Stimulated activated naive CD8-positive, alpha-beta T cell treated with anti-CD3 and anti-CD28 coated beads, Interleukin-15, amount 100 ng/mL, for 72 hours (primary cell): ENCODE data around the gene NKX2-4.
"Not testable (repeated sequence)": the region's sequence is repeated elsewhere in the genome, so short reads cannot be mapped to it uniquely, and the experiment has no call there.

Source experiments
- ATAC-seq: fragments of 150-1000 bp; cut with Tn5 transposase; 2 replicates; pipeline ENCODE4 v1.10.0; 2021; ENCODE audit warnings: mild to moderate bottlenecking, moderate library complexity
- DNase-seq, 2 donors: peaks; one replicate each; pipeline ENCODE4 v3.0.0; 2021 to 2022
- H3K27ac Mint-ChIP-seq, 2 donors: one replicate each; pipeline ENCODE4 v1.8.0; 2022; ENCODE audit warnings: mild to moderate bottlenecking in 2 of 2, mixed read lengths in 2 of 2, moderate library complexity in 2 of 2
- H3K27me3 Mint-ChIP-seq: one replicate; pipeline ENCODE4 v1.8.0; 2022; ENCODE audit warnings: mixed read lengths
- H3K4me1 Mint-ChIP-seq: one replicate; pipeline ENCODE4 v1.8.0; 2022; ENCODE audit warnings: mild to moderate bottlenecking, mixed read lengths
- H3K4me3 Mint-ChIP-seq, 2 donors: one replicate each; pipeline ENCODE4 v1.8.0; 2022; ENCODE audit warnings: mild to moderate bottlenecking in 2 of 2, mixed read lengths in 2 of 2, moderate library complexity in 1 of 2
- H3K9me3 Mint-ChIP-seq, 2 donors: one replicate each; pipeline ENCODE4 v1.8.0; 2022; ENCODE audit warnings: mixed read lengths in 2 of 2

The NKX2-4 gene

DNA sequence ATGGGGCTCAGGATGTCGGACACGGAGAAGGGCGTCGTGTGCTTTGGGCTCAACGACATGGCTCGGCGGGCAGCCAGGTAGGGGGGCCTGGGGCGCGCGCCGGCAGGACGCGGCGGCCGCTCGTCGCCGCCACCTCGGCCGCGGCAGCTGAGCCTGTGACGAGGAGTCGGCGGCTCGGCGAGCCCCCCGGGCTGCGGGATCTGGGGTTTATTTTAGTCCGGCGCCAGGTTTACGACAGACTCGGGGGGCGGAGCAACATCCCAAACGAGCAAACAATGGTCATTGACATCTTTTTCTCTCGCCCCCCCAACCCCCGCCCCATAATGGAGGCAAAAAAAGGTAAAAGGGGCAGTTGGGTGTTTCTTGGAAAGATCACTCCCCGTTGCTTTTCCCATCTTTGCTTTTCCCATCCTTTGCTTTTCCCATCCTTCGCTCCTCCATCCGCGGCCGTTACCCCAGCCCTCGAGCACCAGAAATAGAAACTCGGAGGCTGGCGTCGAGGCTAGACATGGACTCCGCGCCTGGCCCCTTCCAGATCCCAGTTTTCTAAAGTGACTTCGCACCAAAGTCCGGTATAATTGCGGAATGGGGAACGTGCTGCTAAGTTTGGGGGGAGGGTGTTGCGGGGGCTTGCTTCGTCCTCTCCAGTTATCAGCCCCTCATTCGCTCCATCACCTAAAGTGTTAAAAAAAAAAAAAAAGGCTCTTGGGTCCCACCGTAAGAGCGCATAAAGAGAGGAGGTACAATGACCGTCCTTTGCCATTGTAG, at the start of gene NKX2-4:
Gene NKX2-4, minus strand, starts transcription at position 186 of the 768 bp plus-strand sequence. Its CDS starts 127 bp downstream, at position 59.
- DNase-seq (no peak), ATAC-seq (no peak)
- Mint-ChIP-seq H3K4me3 (peak within 1 kb of the TSS; percentile 66 to 72), H3K27me3 (peaks cover 78% of the 10 kb centered on the region), H3K27ac (peak within 1 kb of the TSS in 1 of 2 donors; percentile 60), H3K4me1 (peaks cover 23% of the 10 kb centered on the region), H3K9me3 (no peaks in the 10 kb centered on the region)

DNA sequence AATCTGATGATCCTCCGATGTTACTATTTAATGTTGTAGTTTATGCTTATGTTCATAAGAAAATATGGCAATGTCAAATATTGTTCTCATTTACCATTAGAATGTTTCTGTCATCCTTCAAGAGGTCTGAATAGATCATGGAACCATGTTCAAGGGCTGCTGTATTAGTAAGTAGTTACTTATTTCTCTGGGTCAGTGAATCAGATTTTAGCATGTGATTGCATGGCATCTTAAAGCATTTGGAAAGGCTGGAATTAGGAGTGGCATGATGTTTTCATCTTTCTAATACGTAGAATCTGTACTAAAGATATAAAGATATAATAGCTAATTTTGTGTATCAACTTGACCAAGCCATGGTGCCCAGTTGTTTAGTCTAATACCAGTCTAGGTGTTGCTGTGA, 40.5 kb upstream of the NKX2-4 start:
- ATAC-seq, result no peak
- Mint-ChIP-seq H3K9me3 (no peaks in the 10 kb centered on the region), H3K27me3 (peaks cover 52% of the 10 kb centered on the region), H3K27ac (no peak overlapping the region), H3K4me3 (no peak overlapping the region), H3K4me1 (no peaks in the 10 kb centered on the region)
- DNase-seq, result no peak

DNA sequence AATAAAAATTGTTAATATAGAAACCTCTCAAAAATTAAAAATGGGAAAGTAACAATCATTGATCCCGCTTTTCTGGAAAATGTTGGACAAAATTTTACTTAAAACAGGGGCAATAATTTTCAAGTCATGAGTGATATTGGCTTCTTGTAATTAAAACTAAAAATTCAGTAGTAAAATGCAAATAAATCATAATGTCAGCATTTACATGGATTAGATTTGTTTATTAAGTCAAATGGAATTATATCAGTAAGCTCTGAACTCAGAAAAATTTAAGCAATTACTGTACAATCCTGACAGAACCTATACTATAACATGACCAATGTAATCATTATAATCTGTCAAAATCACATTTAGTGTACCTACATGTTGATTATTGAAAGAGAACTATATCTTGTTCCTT, 39.9 kb upstream of the NKX2-4 start:
- no peaks in the 10 kb centered on the region for H3K9me3 Mint-ChIP-seq
- DNase-seq (no peak), ATAC-seq (no peak)
- no peak overlapping the region for H3K27ac Mint-ChIP-seq
- H3K4me3 Mint-ChIP-seq, result no peak overlapping the region
- peaks cover 58% of the 10 kb centered on the region for H3K27me3 Mint-ChIP-seq
- no peaks in the 10 kb centered on the region for H3K4me1 Mint-ChIP-seq

DNA sequence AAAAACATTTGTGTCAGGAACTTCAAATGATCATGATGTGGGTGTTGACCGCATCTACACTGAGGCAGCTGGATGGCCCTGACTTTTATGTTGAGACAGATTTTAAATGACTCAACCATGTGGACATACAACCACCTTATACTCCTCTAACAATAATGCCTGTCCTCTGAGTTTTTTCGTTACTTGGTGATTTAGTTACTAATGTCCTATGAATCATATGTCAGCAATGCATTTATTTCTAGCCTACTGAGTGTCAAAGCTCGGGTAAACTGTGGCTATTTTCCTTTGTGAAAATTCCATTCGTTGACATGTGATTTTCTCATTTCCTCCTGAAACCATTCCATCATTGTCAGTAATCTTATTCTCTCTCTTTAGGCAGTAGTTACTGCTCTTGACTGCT, 38.9 kb upstream of the NKX2-4 start:
- Mint-ChIP-seq H3K27me3 (peaks cover 52% of the 10 kb centered on the region), H3K4me3 (no peak overlapping the region), H3K9me3 (no peaks in the 10 kb centered on the region), H3K27ac (no peak overlapping the region), H3K4me1 (no peaks in the 10 kb centered on the region)
- DNase-seq (no peak), ATAC-seq (no peak)

DNA sequence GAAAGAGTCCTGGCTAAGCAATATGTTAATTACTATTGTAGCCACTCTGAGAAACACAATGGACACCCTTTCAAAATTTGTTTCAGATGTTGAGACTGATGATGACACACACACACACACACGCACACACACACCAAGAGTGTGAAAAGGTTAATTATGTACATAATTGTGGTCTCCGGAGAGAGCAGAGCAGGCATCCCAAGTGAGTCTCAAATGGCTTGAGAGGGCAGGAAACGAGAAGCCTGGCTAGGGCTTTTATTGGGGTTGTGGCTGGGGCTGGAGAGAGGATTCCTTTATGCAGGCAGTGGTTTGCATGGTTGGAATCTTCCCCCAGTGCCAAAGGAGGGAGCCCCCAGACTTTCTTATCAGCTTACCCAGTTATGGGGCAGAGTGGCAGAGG, 38.2 kb upstream of the NKX2-4 start:
- peaks cover 52% of the 10 kb centered on the region for H3K27me3 Mint-ChIP-seq
- ATAC-seq (no peak), DNase-seq (no peak)
- no peaks in the 10 kb centered on the region for H3K4me1 Mint-ChIP-seq
- H3K9me3 Mint-ChIP-seq, result no peaks in the 10 kb centered on the region
- H3K4me3 Mint-ChIP-seq, result no peak overlapping the region
- H3K27ac Mint-ChIP-seq, result no peak overlapping the region

DNA sequence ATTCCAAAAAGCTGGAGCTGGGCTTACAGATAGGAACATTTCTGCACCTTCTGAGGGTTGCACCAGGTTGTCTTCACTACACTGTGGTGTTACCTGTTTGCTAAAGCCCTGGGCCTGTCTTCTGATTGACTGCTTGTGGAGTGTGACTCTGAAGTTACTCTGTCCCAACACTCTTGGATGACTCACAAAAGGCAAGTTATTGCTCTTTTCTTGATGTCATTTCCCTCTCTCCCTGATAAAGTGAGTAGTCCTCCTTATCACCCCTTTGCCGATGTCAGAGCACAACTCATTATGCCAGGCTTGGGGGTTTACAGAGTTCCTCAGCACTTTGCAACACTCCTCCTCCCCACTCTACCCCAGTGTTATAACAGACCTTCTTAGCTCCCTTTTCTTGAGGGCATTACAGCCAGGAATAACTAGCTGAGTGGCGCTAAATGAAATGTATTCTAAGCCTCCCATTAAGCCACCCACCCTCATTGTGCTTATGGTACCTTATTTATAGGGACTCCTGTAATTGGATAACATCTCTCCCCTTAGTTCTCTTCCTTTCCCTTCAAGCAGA, 36.1 kb upstream of the NKX2-4 start:
- no peak overlapping the region for H3K4me3 Mint-ChIP-seq
- H3K9me3 Mint-ChIP-seq, result no peaks in the 10 kb centered on the region
- H3K4me1 Mint-ChIP-seq, result no peaks in the 10 kb centered on the region
- no peak for DNase-seq
- no peak for ATAC-seq
- peaks cover 50% of the 10 kb centered on the region for H3K27me3 Mint-ChIP-seq
- H3K27ac Mint-ChIP-seq, result no peak overlapping the region

DNA sequence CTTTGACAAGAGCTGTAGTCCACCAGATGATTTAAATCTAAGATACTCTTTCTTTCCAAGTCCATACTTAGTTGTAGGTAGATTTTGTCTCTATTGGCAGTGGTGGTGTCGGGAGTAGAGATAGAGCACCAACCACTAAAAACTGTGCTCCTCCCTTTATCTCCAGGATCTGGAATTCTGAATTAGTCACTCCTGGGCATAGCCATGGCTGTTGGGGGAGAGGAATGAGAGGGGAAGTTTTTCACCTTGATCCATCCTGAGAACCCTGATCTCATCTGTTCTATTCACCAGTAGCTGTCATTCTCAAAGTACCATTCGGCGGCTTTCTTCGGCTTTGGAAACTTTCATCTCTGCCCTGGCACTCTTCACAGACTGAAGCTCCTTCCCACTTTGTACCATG, 35.6 kb upstream of the NKX2-4 start:
- ATAC-seq (no peak), DNase-seq (no peak)
- Mint-ChIP-seq H3K27me3 (peaks cover 50% of the 10 kb centered on the region), H3K4me1 (no peaks in the 10 kb centered on the region), H3K9me3 (no peaks in the 10 kb centered on the region), H3K4me3 (no peak overlapping the region), H3K27ac (no peak overlapping the region)

DNA sequence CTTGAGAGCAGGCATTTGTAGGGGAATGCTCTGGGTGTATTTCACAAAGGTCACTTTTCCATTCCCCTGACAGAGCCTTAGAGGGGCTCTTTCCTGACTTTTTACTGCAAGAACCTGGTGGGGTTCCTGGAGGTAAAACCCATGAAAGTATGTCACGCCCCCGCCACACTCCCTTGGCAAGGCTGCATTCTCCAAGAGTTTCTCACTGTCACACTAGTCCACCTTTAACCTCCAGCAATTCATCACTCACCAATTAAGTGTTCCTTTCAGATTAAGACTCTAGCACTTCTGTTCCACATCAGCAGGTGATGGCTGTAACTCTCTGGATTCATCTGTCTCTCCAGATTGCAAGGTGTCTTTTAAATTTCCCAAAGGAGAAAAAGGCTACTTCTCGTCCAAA, 32.7 kb upstream of the NKX2-4 start:
- Mint-ChIP-seq H3K27me3 (peaks cover 33% of the 10 kb centered on the region), H3K4me3 (no peak overlapping the region), H3K9me3 (peaks cover 18 to 19% of the 10 kb centered on the region in 2 donors), H3K4me1 (no peaks in the 10 kb centered on the region), H3K27ac (no peak overlapping the region)
- no peak for ATAC-seq
- DNase-seq, result no peak

DNA sequence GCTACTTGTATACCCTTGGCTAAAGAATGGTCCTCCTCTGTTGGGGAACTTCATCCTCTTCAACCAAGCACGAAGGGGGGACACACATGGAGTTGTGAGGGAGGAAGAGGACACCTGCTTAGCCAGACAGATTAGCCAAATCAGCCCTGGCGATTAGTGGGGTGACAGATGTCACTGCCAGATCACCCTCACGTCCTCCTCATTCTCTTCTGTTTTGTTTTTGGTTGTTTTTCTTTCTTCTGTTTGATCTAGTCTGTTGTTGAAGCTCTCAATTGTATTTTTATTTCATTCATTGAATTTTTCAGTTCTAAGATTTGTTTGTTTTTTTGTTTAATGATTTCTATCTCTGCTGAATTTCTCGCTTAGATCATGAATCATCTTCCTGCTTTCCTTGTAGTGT, 27.5 kb upstream of the NKX2-4 start:
- no peak overlapping the region for H3K27ac Mint-ChIP-seq
- H3K9me3 Mint-ChIP-seq, result peaks cover 37 to 65% of the 10 kb centered on the region in 2 donors
- DNase-seq (no peak), ATAC-seq (no peak)
- H3K4me1 Mint-ChIP-seq, result no peaks in the 10 kb centered on the region
- H3K4me3 Mint-ChIP-seq, result no peak overlapping the region
- H3K27me3 Mint-ChIP-seq, result peaks cover 4% of the 10 kb centered on the region

DNA sequence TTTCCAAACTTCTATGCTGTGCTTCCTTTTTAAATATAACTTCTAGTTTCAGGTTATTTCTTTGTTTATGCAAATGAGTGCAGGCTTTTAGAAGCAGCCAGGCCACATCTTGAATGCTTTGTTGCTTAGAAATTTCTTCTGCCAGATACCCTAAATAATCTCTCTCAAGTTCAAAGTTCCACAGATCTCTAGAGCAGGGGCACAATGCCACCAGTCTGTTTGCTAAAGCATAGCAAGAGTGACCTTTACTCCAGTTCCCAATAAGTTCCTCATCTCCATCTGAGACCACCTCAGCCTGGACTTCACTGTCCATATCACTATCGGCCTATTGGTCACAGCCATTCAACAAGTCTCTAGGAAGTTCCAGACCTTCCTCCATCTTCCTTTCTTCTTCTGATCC, 26.4 kb upstream of the NKX2-4 start:
- not testable (repeated sequence) for H3K4me3 Mint-ChIP-seq, H3K27me3 Mint-ChIP-seq, ATAC-seq, H3K27ac Mint-ChIP-seq, H3K4me1 Mint-ChIP-seq, DNase-seq
- H3K9me3 Mint-ChIP-seq, result peaks cover 37 to 65% of the 10 kb centered on the region in 2 donors

DNA sequence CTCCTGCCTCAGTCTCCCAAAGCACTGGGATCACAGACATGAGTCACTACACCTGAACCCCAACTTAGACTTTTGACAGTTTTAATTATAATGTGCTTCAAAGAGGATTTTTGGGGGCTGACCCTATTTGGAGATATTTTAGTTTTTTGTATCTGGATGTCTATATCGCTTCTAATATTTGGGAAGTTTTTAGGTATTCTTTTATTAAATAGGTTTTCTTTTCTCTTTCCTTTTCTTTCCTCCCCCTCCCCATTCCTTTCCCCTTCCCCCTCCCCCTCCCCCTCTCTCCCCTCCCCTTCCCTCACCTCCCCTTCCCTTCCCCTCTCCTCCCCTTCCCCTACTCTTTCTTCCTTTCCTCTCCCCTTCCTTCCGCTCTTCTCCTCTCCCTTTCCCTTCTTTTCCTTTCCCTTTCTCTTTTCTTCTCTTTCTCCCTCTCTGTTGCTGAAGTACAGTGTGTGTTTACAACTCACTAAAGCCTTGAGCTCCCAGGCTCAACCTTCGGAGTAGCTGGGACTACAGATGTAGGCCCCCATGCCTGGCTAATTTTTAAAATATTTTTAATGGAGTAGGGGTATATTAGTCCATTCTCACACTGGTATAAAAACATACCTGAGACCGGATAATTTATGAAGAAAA, 24.4 kb upstream of the NKX2-4 start:
- no peak overlapping the region for H3K4me3 Mint-ChIP-seq
- DNase-seq (no peak), ATAC-seq (no peak)
- H3K27me3 Mint-ChIP-seq, result peaks cover 7% of the 10 kb centered on the region
- no peaks in the 10 kb centered on the region for H3K4me1 Mint-ChIP-seq
- peaks cover 40 to 75% of the 10 kb centered on the region in 2 donors for H3K9me3 Mint-ChIP-seq
- H3K27ac Mint-ChIP-seq, result peak overlapping the region in 1 of 2 donors; percentile 92

DNA sequence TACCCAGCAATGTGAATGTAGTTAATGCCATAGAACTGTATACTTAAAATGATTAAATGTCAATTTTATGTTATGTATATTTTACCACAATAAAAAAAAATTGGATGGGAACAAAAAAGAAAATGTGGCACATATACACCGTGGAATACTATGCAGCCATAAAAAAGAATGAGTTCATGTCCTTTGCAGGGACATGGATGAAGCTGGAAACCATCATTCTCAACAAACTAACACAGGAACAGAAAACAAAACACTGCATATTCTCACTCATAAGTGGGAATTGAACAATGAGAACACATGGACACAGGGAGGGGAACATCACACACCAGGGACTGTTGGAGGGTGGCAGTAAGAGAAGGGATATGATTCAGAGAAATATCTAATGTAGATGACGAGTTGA, 21.8 kb upstream of the NKX2-4 start:
- DNase-seq, H3K4me1 Mint-ChIP-seq, H3K27ac Mint-ChIP-seq, H3K4me3 Mint-ChIP-seq, ATAC-seq: not testable (repeated sequence)
- peaks cover 31 to 61% of the 10 kb centered on the region in 2 donors for H3K9me3 Mint-ChIP-seq
- H3K27me3 Mint-ChIP-seq, result peaks cover 11% of the 10 kb centered on the region

DNA sequence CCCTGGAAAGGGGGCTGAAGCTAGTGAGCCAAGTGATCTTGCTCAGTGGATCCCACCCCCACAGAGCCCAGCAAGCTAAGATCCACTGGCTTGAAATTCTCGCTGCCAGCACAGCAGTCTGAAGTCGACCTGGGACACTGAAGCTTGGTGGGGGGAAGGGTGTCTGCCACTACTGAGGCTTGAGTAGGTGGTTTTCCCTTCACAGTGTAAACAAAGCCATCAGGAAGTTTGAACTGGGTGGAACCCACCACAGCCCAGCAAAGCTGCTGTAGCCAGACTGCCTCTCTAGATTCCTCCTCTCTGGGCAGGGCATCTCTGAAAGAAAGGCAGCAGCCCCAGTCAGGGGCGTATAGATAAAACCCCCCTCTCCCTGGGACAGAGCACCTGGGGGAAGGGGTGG, 16.7 kb upstream of the NKX2-4 start:
- H3K4me1 Mint-ChIP-seq, ATAC-seq, DNase-seq, H3K27ac Mint-ChIP-seq, H3K4me3 Mint-ChIP-seq: not testable (repeated sequence)
- peaks cover 32% of the 10 kb centered on the region for H3K27me3 Mint-ChIP-seq
- peaks cover 39 to 44% of the 10 kb centered on the region in 2 donors for H3K9me3 Mint-ChIP-seq

DNA sequence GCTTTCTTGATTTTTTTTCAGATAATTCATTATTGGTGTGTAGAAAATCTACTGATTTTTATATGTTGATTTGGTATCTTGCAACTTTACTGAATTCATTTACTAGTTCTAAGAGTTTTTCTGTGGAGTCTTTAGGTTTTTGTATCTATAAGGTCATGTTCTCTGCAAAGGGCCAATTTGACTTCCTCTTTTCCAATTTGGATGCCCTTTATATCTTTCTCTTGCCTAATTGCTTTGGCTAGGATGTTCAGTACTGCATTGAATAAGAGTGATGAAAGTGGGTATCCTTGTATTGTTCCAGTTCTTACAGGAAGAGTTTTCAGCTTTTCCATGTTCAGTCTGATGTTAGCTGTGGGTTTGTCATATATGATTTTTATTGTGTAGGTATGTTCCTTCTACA, 14.4 kb upstream of the NKX2-4 start:
- peaks cover 35% of the 10 kb centered on the region for H3K27me3 Mint-ChIP-seq

DNA sequence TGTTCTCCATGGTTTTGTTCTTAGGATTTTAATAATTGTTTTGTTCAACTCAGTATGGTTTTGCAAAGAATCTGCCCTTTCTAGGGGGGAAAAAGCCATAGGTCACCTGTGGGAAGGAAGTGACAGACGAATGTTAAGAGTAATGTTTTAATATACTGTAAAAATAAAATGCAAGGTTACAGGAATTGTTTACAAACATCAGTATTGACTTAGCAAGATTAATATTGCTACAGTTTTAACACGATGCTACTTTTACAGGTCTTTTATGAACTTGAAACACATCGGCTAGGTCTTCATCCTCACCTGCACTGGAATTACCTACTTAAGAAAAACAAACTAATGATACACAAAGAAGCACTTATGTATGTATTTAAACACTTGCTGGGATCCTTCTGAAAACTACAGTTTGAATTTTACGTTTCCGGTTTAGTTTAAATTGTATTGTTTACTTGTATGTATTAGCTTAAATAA, 1.7 kb upstream of the NKX2-4 start:
- ATAC-seq (no peak), DNase-seq (no peak)
- peaks cover 15% of the 10 kb centered on the region for H3K4me1 Mint-ChIP-seq
- H3K27ac Mint-ChIP-seq, result no peak overlapping the region
- peaks cover 70% of the 10 kb centered on the region for H3K27me3 Mint-ChIP-seq
- no peak overlapping the region for H3K4me3 Mint-ChIP-seq
- H3K9me3 Mint-ChIP-seq, result no peaks in the 10 kb centered on the region

More for the DNA sequence above, 14.4 kb upstream of the NKX2-4 start:
- no peak overlapping the region for H3K27ac Mint-ChIP-seq
- no peak for ATAC-seq
- H3K9me3 Mint-ChIP-seq, result peaks cover 26 to 40% of the 10 kb centered on the region in 2 donors
- no peaks in the 10 kb centered on the region for H3K4me1 Mint-ChIP-seq
- H3K4me3 Mint-ChIP-seq, result no peak overlapping the region
- no peak for DNase-seq
